Measurements from ENCODE around the gene PLCH1. TPM values are rescaled to one million over a fixed set of nuclear protein-coding genes. Genes with fewer than 3 reads are reported as not detected.
A peak's percentile ranks its signal among the peaks of the same experiment; 100 is the strongest.

Gene PLCH1
- total and polyA plus RNA-seq, 2 experiments from 2014 or later: 8.1 to 25.3 TPM

GRCh38 chr3:155327871-155328270 is 417.0 kb downstream of the PLCH1 start (continued):
- TF ChIP-seq ZNF462 (CRISPR knock-in tag; IDR thresholded peaks at IDR 0.05): no peak
- no peak for TF ChIP-seq NANOG (IDR thresholded peaks at IDR 0.05; ENCODE audit: borderline replicate concordance)
- no peak for TF ChIP-seq POLR2AphosphoS5 (IDR thresholded peaks at IDR 0.05; ENCODE audit: low read depth)
- TF ChIP-seq STAT1 (IDR thresholded peaks at IDR 0.05; ENCODE audit: unreplicated experiment): no peak
- no peak for TF ChIP-seq JUNB (IDR thresholded peaks at IDR 0.05; ENCODE audit: unreplicated experiment)
- no peak for TF ChIP-seq CTCF (conservative IDR thresholded peaks at IDR 0.05; ENCODE audit: low read depth in 2 of 2)
- no peak for TF ChIP-seq ZNF331 (CRISPR knock-in tag; IDR thresholded peaks at IDR 0.05; ENCODE audit: low read depth)
- no peak for TF ChIP-seq CREB1 (CRISPR knock-in tag; IDR thresholded peaks at IDR 0.05; ENCODE audit: low read depth)

GRCh38 chr3:155327430-155327829 is 417.4 kb downstream of the PLCH1 start:
- DNase-seq (ENCODE audit: low spot score) (no peak), ATAC-seq (no peak)
- H3K9me3 Mint-ChIP-seq: no peaks in the 10 kb centered on the region
- no peaks in the 10 kb centered on the region for H3K36me3 Mint-ChIP-seq (ENCODE audit: low read depth)
- no peaks in the 10 kb centered on the region for H3K27me3 Mint-ChIP-seq (ENCODE audit: insufficient read depth, low read depth, poor library complexity)
- peaks cover under 1% of the 10 kb centered on the region for H3K4me1 ChIP-seq (ENCODE audit: insufficient read depth)
- no peak overlapping the region for H3K27ac Mint-ChIP-seq
- H3K36me3 ChIP-seq (ENCODE audit: insufficient read depth): no peaks in the 10 kb centered on the region
- peaks cover 13% of the 10 kb centered on the region for H3K4me1 Mint-ChIP-seq
- H3F3A ChIP-seq (replicated peaks; ENCODE audit: low read depth): 0 out of 2 replicates have a peak, but pooled peaks cover 3% of the 10 kb centered on the region
- H3K4me3 ChIP-seq: no peak overlapping the region
- no peaks in the 10 kb centered on the region for H3K27me3 ChIP-seq (ENCODE audit: insufficient read depth)
- no peak overlapping the region for H3K27ac ChIP-seq (ENCODE audit: low read depth)
- peak overlapping the region; percentile 68; the same call in 1 of the 2 replicates for H2AFZ ChIP-seq
- no peaks in the 10 kb centered on the region for H3K79me2 ChIP-seq (replicated peaks; ENCODE audit: insufficient read depth)
- no peak overlapping the region for H3K4me3 Mint-ChIP-seq
- H3K9me2 ChIP-seq (ENCODE audit: insufficient read depth): no peaks in the 10 kb centered on the region
- H3K4me2 ChIP-seq: no peak overlapping the region
- H4K20me1 ChIP-seq (replicated peaks; ENCODE audit: insufficient read depth): no peaks in the 10 kb centered on the region
- TF ChIP-seq ZNF462 (CRISPR knock-in tag; IDR thresholded peaks at IDR 0.05) (no peak), ZNF114 (CRISPR knock-in tag; IDR thresholded peaks at IDR 0.05) (no peak)
